Endometrial microvascular endothelial cells (primary cell): ENCODE measurements around the gene LPGAT1. TPM values are rescaled to one million over a fixed set of nuclear protein-coding genes. Genes with fewer than 3 reads are reported as not detected.
"Not testable (repeated sequence)": the region's sequence is repeated elsewhere in the genome, so short reads cannot be mapped to it uniquely, and the experiment has no call there.

Source experiments
- in situ Hi-C: cut with HindIII; loops from 2 replicates; pipeline ENCODE4 v1.10.0; 2017; ENCODE audit warnings: low sequenced_read_pairs, low pct_unique_long_range_greater_than_20kb; ENCODE audit errors: inconsistent ontology term
- total RNA-seq: library from RNA; depleted of rRNA; stranded (reverse); fragments of >200 nt; gene quantifications from one replicate; pipeline ENCODE4 v1.2.3, GENCODE V29; 2015; ENCODE audit errors: inconsistent ontology term

The LPGAT1 gene
- total RNA-seq, 1 donor from 2014 or later = 24.0 TPM

DNA sequence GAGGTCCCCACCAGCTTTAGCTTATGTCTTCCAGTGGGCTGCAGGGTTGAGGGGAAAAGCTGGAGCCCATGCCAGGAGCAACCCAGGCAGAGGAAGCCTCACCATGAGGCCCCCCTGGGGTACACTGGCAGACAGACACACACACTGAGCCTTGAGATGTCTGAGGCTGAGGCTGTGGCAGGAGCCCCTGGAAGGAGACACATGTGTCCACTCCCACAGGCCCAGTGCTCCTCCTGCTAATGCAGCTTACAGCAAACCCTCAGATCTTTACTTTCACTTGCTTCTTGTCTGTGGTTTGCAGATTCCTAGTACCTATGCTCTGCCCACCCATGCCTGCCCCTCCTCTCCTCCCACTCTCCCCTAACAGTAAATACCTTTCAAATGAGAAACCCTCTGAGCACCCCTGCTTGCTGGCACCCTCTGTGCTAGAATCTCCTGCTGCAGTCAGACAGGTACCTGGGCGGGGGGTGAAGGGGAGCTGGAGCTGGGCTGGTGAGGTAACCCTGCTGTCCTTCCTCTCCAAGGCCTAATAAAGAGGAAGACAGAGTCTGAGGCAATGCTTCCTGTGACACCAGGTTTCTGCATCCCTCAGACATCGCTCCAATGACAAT is 91.8 kb downstream of the LPGAT1 start:
- in situ Hi-C loops = no loop called here

DNA sequence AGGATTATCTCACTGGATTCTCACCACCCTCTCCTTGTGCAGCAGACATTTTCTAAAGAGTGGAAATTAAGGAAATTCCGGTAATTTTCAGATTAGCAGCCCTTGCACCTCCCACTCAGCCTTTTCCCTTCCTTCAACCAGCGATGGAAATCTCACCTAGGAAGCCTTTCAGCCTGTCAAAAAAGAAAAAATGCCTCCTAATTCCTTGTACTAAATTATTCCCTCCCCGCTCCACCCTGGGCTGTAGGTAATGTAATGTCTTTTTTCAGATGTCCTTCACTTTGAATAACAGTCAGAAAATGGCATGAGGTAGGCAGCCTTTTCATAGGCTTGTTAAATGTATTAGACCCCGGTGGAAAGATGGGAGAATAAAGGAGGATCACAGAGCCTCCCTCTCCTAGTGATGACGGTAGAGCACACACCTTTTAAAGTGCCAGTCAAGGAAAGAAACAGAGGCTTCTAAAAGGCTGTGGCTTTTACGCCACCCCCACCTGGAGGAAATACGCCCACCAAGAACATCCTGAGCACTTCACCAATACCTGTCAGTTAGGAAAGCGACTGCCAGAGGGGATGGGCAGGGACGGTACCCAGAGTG is 92.4 kb downstream of the LPGAT1 start:
- in situ Hi-C loops = no loop called here

DNA sequence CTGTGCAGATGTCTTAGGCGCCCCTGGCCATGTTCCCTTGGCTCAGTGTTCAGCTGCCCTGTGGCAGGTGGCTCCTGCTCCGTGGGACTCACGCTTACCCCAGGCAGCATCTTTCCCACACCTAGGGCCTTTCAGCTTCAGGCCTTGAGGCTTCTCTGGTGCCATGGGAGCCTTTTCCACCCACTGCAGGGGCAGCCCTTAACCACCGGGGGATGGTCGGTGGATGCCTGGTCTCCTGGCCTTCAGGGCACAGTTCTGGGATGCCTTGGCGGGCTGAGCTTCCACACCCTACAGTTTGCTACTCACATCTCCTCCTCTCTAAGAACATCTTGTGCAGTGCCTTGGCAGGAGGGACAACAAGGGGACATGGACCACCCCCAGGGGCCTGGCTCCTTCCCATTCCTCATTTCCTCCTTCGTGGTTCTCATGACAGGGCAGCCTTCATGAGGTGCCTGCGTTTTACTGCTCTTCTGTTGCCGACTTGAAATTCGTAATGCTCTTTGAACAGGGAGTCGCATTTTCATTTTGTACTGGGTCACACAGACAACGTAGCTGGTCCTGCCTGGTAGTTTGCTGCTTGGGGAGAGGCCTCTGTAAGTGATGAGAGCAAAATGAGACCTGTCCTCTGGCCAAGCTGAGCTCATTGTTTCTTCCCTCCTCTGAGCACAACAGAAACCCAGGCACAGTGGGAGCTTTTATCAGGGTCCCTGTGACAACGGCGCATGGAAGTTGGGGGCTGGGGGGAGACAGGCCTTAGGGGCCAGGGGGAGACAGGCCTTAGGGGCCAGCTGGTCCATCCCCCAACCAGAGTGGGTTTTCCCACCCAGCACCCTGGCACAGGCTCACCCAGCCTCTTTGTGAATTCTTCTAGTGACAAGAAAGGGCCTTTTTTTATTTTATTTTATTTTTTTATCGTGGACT is 93.2 kb downstream of the LPGAT1 start:
- in situ Hi-C loops = no loop called here

DNA sequence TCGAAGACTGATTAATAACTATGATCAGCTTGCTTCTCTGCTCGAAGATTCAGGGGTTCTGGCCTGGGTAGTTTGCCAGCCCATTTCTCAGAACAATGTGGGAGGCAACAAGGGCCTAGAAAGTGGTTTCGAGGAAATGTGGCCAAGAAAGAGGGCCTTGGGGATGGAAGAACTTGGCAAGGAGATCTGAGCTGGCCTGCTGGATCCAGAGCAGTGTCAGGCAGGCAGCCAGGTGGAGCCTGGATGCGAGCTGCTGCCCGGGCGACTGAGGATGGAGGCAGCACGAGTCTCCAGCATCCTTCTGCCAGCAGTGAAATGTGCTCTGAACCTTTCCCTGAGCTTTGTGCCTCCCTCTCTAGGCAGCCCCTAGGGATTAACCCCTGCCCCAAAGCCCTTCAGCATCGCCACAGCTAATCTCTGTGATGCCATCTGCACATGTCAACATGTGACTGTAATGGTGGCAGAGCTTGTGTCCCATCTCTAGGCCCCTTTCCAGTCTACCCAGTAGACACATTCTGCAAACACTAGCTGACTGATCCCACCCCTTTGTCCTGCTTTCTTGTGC is 94.1 kb downstream of the LPGAT1 start:
- in situ Hi-C loops = no loop called here

DNA sequence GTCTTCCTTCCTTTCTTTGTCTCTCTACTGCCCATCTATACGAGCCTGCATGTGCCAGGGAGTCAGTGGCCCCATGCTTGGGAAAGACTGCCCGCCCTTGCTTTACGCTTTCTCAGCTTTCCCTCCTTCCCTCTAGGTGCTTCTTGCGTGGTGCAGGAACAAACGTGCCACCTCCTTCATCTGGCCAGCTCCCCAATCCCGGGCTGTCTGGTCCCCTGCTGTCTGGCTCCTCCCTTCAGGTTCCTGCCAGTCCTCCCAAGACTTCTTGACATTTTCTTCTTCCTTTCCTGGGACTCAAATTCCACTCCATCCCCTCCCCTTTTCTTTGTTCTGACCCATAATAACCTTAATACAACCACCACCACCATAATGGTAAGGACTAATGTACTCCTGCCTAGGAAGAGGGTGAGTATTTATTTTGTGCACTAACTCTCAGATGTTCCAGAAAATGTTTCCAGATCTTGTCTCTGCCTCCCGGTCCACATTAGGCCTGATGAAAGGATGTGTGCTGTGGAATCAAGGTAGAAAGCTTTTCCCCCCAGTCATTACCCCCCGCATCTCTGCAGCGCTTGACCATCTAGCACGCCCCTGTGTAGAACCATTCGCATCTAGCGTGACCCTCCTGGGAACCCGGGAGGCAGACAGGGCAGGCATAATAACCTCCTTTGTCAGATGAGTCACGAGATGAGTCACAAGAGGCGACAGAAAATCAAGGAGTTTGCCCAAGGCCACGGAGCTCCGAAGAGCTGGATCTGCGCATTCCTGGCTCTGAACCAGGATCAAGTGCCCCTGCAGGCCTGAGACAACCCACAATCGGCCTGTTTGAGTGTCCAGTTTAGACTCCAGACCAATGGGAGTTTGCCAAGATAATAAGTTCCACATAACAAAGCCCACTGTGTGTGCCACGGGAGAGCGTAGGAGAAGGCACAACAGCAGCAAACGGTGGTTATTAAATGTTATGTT is 95.1 kb downstream of the LPGAT1 start:
- in situ Hi-C loops = no loop called here

DNA sequence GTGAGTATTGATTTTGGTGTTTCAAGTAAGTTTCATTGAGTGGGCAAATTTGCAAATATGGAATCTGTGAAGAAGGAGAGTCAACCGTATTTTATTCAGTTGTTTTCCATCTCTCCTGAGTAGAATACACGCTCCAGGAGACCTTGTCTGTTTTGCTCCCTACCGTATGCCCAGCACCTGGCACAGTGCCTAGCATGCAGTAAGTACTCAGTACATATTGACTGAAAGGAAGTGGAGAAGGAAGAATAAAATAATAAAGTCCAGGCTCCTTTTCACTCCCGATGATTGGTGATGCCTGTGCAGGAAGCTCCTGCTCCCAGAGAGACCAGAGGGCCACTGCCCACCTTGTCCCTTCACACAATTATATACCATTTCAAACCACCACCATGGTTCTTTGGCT is 95.8 kb downstream of the LPGAT1 start:
- in situ Hi-C loops = no loop called here

DNA sequence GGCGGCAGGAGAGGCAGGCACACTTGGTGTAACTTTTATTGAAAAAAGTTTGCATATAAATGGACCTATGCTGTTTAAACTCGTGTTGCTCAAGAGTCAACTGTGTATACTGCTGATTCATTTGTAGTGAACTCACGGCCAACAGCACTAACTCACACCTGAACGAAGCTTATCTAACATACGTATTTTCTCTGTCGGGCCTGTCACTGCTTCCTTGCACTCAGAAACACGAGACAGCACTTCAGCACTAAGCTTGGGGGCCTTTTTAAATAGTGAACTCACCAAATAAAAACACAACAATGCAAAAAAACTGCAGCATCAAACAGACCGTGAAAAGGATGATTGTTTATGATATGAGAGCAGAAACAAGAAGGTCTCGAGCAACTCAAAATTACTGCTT is 96.2 kb downstream of the LPGAT1 start:
- in situ Hi-C loops = no loop called here

DNA sequence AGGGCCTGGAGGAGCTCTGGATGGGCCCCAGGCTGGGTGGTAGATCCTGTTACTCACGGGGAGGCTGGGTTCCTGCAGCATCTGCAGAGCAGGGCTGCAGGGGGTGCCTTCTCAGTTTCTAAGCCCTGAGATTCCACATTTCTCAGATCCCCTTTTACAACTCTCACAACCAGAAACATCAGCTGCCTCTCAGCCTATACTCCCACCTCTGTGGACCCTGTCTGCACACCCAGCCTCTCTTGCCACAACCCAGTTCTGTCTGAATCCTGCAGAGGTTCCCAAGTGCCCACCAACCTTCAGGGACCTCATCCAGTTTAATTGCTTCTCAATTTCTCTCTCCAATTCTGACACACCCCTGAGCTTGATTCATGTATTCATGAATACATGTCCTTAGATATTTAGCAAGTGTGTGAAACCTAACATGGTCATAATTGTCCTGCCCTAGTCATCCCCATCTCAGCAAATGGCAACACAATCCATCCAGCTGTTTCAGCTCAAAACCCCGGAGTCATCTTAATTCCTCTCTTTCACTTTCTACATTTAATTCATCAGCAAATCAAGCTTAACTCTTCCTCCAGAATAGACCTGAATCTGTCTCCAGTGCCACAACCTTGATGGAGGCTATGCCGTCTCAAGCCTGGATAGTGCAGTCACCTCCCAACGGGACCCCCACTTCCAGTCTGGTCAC is 98.1 kb downstream of the LPGAT1 start:
- in situ Hi-C loops = no loop called here

DNA sequence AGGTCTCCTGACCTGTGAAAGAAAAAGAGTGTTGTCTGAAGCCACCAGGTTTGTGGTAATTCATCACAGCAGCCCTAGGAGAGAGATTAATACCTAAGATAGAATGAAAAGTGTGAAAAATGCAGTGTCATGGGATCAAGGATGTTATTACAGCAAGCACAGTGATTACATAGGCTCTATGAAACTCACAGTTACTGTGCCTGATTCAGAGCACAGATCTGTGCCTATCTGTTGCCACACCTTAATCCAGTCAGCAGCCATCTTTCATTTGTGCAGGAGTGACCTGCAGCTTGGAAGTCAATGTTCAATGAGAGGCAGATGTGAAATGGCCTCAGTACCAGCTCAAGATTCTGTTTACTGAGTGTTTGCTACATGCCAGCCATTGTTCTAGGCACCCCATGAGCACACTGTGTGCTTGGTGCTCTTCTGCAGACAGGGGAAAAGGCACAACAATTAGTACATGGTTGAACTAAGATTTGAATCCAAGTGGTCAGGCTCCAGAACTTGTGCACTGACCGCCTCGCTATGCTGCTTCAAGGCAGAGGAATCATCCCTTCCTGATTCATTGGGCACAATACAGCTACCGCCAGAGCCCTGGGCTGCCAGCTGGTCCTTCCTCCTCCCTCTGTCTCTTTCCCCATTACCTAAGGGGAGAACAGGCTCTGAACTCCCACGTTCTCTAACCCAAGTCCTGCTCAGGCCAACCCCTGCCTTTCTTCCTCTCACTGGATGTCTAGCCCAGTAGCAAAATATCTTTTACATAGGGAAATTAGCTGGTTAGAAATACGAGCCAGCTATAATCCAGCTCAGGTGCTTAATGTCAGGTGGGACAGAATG is 98.9 kb downstream of the LPGAT1 start:
- in situ Hi-C loops = no loop called here

DNA sequence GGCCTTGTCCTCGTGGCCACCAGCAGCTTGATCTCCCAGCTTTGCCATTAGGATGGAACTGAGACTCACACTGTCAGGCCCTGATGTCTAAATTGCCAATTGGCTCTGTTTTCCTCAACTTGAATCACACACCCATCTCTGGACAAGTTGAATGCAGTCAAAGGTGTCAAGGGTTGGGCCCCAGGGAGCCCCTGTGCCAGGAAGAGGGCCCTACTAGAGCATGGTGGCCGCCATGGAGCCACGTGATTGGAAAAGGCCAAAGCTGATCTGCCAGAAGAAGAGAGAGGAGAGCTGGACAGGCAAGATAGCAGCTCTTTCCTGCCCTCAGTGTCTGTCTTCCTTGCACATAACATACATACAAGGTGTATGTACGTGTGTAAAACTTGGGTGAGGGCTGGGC is 100.2 kb downstream of the LPGAT1 start:
- in situ Hi-C loops = no loop called here

DNA sequence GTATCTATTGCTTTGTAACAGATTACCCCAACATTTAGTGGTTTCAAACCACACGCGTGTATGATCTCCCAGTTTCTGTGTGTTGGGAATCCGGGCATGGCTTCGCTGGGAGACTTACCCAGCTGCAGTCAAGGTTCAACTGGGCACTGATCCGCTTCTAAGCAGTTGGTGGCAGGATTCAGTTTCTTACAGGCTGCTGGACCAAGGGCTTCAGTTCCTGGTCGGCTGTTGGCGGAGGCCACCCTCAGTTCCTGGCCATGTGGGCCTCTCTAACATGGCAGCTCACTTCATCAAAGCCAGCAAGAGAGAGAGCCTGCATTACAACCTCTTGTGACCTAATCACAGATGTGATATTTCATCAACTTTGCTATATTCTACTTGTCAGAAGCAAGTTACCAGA is 101.3 kb downstream of the LPGAT1 start:
- in situ Hi-C loops = no loop called here

DNA sequence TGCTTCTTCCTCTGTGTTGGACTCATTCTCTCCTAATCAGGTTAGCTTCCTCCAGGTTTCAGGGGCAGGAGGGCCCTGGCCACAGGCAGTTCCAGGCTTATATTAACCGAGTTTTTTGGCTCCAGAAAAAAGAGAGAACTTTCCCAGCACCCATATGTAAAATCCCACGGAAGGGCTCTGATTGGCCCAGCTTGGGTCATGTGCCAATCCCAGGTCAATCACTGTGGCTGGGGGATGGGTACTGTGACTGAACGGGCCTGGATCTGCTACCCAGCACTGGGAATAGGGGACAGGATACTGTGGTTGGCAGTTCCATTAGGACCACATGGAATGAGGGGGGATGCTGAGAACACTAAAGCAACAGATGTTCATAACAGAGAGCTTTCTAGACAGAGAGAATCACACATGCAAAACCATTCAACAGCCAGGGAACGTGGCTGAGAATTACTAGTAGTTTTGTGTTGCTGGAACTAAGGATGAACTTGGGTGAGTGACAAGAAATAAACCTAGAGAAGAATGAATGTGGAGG is 104.0 kb downstream of the LPGAT1 start:
- in situ Hi-C loops = no loop called here

DNA sequence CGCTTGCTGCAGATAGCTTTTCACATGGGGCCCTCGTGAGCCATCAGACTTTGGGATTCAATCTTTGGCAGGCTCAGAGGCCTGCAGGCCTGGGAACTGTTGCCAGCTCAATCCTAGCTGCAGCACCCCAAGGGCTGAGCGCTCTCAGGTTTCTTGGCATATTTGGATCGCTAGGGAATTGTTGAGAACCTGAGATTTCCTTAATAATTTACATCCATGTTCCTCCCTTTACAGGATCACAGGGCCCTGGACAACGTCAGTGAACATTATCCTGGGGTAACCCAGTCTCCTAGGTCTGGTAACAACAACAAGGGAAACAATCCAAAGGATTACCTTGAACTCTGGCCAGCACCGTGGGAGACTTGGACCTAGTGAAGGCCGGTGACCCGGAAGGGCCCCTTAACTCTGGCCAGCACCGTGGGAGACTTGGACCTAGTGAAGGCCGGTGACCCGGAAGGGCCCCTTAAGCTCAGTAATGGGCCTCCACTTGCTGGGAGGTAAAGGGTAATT is 105.8 kb downstream of the LPGAT1 start:
- in situ Hi-C loops = no loop called here

DNA sequence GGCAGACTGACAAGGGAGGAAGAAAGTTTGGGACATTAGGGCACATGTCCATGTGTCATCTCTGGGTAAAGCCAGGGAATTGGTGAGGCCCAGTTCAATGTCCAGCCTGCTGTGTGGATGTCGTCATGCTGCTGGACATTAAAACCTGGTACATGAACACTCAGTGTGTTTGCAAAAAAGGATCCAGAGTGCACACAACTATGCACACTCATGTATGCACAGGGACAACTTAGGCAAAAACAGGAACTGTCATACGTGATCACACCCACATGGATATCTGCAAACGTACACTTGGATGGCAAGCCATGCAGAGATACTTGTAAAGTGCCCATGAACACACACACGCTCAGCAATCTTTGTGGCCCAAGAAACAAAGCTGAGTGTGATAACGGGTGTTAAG is 107.3 kb downstream of the LPGAT1 start:
- in situ Hi-C loops = no loop called here

DNA sequence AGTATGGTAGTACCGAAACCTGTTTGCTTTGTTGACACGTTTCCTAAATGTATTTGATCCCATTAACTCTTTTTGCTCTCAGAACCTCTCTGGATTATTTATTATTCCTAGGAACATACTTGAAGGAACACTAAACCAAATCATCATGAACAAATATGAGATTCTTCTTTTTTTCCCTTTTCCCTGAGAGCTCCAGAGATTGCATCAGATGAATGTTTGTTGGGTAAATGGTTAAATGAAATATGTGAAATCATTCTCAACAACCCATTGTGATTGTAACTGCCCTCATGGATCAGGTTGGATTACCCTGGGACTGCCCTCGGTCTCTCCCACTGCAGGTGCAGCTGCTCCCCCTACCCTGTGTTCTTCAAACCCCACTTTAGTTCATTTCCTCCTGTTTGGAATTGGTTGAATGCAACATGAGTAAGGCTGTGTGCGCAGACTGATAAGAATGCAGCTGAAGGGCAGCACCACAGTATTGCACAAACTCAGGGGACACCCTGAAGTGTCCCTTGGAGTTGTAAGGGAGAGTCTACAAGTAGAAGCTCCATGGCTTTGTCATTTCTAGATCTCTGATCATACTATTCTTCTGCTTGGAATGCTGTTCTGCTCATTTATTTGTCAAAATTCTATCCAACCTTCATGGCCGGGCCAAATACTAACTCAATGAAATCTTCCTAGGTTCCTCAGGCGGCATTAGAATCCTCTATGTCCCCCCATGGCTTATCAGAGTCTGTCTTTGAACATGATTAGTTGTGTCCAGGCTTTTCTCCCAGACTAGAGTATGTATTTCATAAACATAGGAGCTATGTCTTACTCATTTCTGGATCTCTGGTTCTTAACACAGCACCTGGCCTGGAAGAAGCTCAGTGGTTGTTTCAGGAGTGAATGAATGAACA is 108.0 kb downstream of the LPGAT1 start:
- in situ Hi-C loops = no loop called here

DNA sequence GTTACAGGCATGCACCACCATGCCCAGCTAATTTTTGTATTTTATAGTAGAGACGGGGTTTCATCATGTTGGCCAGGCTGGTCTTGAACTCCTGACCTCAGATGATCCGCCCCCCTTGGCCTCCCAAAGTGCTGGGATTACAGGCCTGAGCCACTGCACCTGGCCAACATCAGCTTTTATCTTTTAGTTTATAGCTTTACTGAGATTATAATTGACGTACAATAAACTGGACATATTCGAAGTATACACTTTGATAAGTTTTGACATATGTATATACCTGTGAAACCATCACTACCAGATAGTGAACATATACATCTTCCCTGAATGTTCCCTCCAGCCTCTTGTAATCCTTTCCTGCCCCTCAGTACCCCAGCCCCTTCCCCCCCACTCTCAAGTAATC is 114.0 kb downstream of the LPGAT1 start:
- in situ Hi-C loops = not testable (repeated sequence)
